H9 (cell line): ENCODE results near the gene ZNF248. TPM values are rescaled to one million over a fixed set of nuclear protein-coding genes. Genes with fewer than 3 reads are reported as not detected.

Source experiments
- DNase-seq: peaks from one replicate; pipeline ENCODE4 v3.0.0-alpha.2; 2017
- H2AFZ ChIP-seq: one replicate; pipeline ENCODE4 v1.6.1; 2013; ENCODE audit warnings: mild to moderate bottlenecking, low read length, control low read depth, moderate library complexity
- H2AK5ac ChIP-seq: 2 replicates; pipeline ENCODE4 v1.6.1; 2013; ENCODE audit warnings: low read length, control low read depth, mixed read lengths; ENCODE audit not compliant: insufficient read length
- H2BK120ac ChIP-seq: one replicate; pipeline ENCODE4 v1.6.1; 2013; ENCODE audit warnings: low read depth, mild to moderate bottlenecking, low read length, control low read depth, inconsistent platforms; ENCODE audit not compliant: poor library complexity, severe bottlenecking
- H2BK12ac ChIP-seq: 2 replicates; pipeline ENCODE4 v1.6.1; 2013; ENCODE audit warnings: low read length, control low read depth, mixed read lengths, low read depth; ENCODE audit not compliant: insufficient read length
- H2BK15ac ChIP-seq: 2 replicates; pipeline ENCODE4 v1.6.1; 2013; ENCODE audit warnings: low read depth, low read length, control low read depth
- H2BK20ac ChIP-seq: one replicate; pipeline ENCODE4 v1.6.1; 2013; ENCODE audit warnings: low read depth, mild to moderate bottlenecking, low read length, control low read depth, inconsistent platforms; ENCODE audit not compliant: poor library complexity, severe bottlenecking
- H2BK5ac ChIP-seq: 2 replicates; pipeline ENCODE4 v1.6.1; 2013; ENCODE audit warnings: low read length, control low read depth, mixed read lengths; ENCODE audit not compliant: insufficient read length
- H3K14ac ChIP-seq: 2 replicates; pipeline ENCODE4 v1.6.1; 2013; ENCODE audit warnings: low read length, control low read depth; ENCODE audit not compliant: insufficient read depth
- H3K18ac ChIP-seq: 2 replicates; pipeline ENCODE4 v1.6.1; 2013; ENCODE audit warnings: low read depth, mild to moderate bottlenecking, mixed read lengths, low read length, control low read depth; ENCODE audit not compliant: insufficient read length
- H3K23ac ChIP-seq: 2 replicates; pipeline ENCODE4 v1.6.1; 2013; ENCODE audit warnings: low read length, control low read depth, mixed read lengths, low read depth; ENCODE audit not compliant: insufficient read length
- H3K23me2 ChIP-seq: 2 replicates; pipeline ENCODE4 v1.6.1; 2013; ENCODE audit warnings: low read depth, mild to moderate bottlenecking, mixed read lengths, low read length, control low read depth; ENCODE audit not compliant: insufficient read length, poor library complexity, severe bottlenecking
- H3K27ac ChIP-seq: 2 replicates; pipeline ENCODE4 v1.5.1; 2013; ENCODE audit warnings: low read length, control low read depth, mixed read lengths, low read depth; ENCODE audit not compliant: insufficient read length
- H3K27me3 ChIP-seq: 2 replicates; pipeline ENCODE4 v1.6.1; 2013; ENCODE audit warnings: low read length, control low read depth, inconsistent platforms; ENCODE audit not compliant: insufficient read depth
- H3K4ac ChIP-seq: 2 replicates; pipeline ENCODE4 v1.6.1; 2013; ENCODE audit warnings: low read depth, mild to moderate bottlenecking, control low read depth, inconsistent platforms, low read length, moderate library complexity
- H3K4me1 ChIP-seq: 2 replicates; pipeline ENCODE4 v1.6.1; 2013; ENCODE audit warnings: low read length, control low read depth, inconsistent platforms; ENCODE audit not compliant: insufficient read depth
- H3K4me2 ChIP-seq: 2 replicates; pipeline ENCODE4 v1.6.1; 2013; ENCODE audit warnings: low read length, control low read depth, mixed read lengths; ENCODE audit not compliant: insufficient read length, insufficient read depth
- H3K56ac ChIP-seq: 2 replicates; pipeline ENCODE4 v1.6.1; 2013; ENCODE audit warnings: low read depth, mild to moderate bottlenecking, mixed read lengths, low read length, control low read depth; ENCODE audit not compliant: insufficient read length
- H3K79me1 ChIP-seq: 2 replicates; pipeline ENCODE4 v1.6.1; 2013; ENCODE audit warnings: low read depth, mild to moderate bottlenecking, moderate library complexity, low read length, control low read depth, inconsistent platforms; ENCODE audit not compliant: insufficient read depth, poor library complexity, severe bottlenecking
- H3K79me2 ChIP-seq: 2 replicates; pipeline ENCODE4 v1.6.1; 2013; ENCODE audit warnings: low read length, control low read depth, inconsistent platforms; ENCODE audit not compliant: insufficient read depth
- H3K9ac ChIP-seq: 2 replicates; pipeline ENCODE4 v1.6.1; 2013; ENCODE audit warnings: low read length, control low read depth, mixed read lengths; ENCODE audit not compliant: insufficient read length; ENCODE audit errors: extremely low read depth
- H3K9me3 ChIP-seq: one replicate; pipeline ENCODE4 v1.6.1; 2013; ENCODE audit warnings: low read depth, low read length, inconsistent platforms; ENCODE audit not compliant: control insufficient read depth
- H3T11ph ChIP-seq: one replicate; pipeline ENCODE4 v1.6.1; 2013; ENCODE audit warnings: mild to moderate bottlenecking, low read length, control low read depth, inconsistent platforms
- H4K20me1 ChIP-seq: one replicate; pipeline ENCODE4 v1.6.1; 2013; ENCODE audit not compliant: control insufficient read depth, insufficient read length, insufficient read depth
- H4K5ac ChIP-seq: 2 replicates; pipeline ENCODE4 v1.6.1; 2013; ENCODE audit warnings: low read depth, mild to moderate bottlenecking, mixed read lengths, low read length, control low read depth; ENCODE audit not compliant: insufficient read length
- H4K8ac ChIP-seq: replicated peaks from 2 replicates; pipeline ENCODE4 v1.6.1; 2013; ENCODE audit warnings: low read length, control low read depth, mixed read lengths, low read depth; ENCODE audit not compliant: insufficient read length
- H4K91ac ChIP-seq: 2 replicates; pipeline ENCODE4 v1.6.1; 2013; ENCODE audit warnings: low read depth, mild to moderate bottlenecking, moderate library complexity, mixed read lengths, low read length, control low read depth; ENCODE audit not compliant: insufficient read length
- H3K27ac Mint-ChIP-seq, 3 experiments: 2 replicates in 2 of 3; 3 replicates in 1 of 3; pipeline ENCODE4 v1.8.0; 2020 to 2021; ENCODE audit warnings: mixed read lengths in 3 of 3, mild to moderate bottlenecking in 1 of 3, moderate library complexity in 1 of 3
- H3K27me3 Mint-ChIP-seq: 2 replicates; pipeline ENCODE4 v1.8.0; 2021; ENCODE audit warnings: low read depth, mild to moderate bottlenecking, moderate library complexity, mixed read lengths
- H3K36me3 Mint-ChIP-seq, 3 experiments: 2 replicates in 2 of 3; 3 replicates in 1 of 3; pipeline ENCODE4 v1.8.0; 2020 to 2021; ENCODE audit warnings: low read depth in 3 of 3, mixed read lengths in 3 of 3; ENCODE audit not compliant: insufficient read depth in 1 of 3
- H3K4me1 Mint-ChIP-seq, 2 experiments: 2 replicates each; pipeline ENCODE4 v1.8.0; 2020; ENCODE audit warnings: mixed read lengths in 2 of 2
- H3K4me3 Mint-ChIP-seq, 2 experiments: 2 replicates in 1 of 2; 3 replicates in 1 of 2; pipeline ENCODE4 v1.8.0; 2020 to 2021; ENCODE audit warnings: mild to moderate bottlenecking in 2 of 2, mixed read lengths in 2 of 2, moderate library complexity in 1 of 2
- H3K9me3 Mint-ChIP-seq, 2 experiments: 2 replicates in 1 of 2; 3 replicates in 1 of 2; pipeline ENCODE4 v1.8.0; 2020; ENCODE audit warnings: mild to moderate bottlenecking in 2 of 2, mixed read lengths in 2 of 2, moderate library complexity in 1 of 2
- WGBS: extraction: QIAGEN DNeasy Blood & Tissue Kit; methylation state at CpG from one replicate; pipeline ENCODE4 v1.1.7; 2013; ENCODE audit warnings: missing lambda C conversion rate, low lambda C conversion rate, mixed read lengths; ENCODE audit not compliant: insufficient read length; ENCODE audit errors: extremely low coverage; 5-methylcytosine and 5-hydroxymethylcytosine counted together
- total RNA-seq: library from RNA; stranded (reverse); gene quantifications from 2 replicates; pipeline ENCODE4 v1.2.1, GENCODE V29; 2021
- TF ChIP-seq, protein P1 (sequence below): fragments of 200-600 bp; sonication (generic); conservative IDR thresholded peaks from 3 replicates; pipeline ENCODE4 v1.8.0; 2021; ENCODE audit warnings: antibody characterized with exemption, mild to moderate bottlenecking

Gene ZNF248
- total RNA-seq, 1 experiment from 2014 or later: 5.4 TPM

DNA sequence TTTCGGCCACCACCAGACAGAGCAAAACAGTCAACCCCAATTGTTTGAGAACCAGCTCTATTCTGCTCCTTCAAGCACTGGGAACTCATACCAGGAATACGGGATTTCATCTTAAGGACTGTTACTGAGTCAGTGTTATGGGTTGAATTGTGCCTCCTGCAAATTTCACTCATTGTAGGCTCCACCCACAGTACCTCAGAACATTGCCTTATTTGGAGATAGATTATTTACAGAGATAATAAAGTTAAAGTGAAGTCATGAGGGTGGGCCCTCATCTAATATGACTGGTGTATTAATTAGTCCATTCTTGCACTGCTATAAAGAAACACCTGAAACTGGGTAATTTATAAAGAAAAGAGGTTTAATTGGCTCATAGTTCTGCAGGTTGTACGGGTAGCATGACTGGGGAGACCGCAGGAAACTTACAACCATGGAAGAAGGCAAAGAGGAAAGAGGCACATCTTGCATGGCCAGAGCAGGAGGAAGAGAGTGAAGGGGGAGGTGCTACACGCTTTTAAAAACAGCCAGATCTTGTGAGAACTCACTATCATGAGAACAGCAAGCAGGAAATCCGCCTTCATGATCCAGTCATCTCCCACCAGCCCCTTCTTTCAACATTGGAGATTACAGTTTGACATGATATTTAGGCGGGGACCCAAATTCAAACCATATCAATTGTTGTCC is 14.3 kb upstream of the ZNF248 start:
- H4K5ac ChIP-seq: no peak overlapping the region
- no peak overlapping the region for H3K23ac ChIP-seq
- H2AFZ ChIP-seq: no peak overlapping the region
- DNase-seq: no peak
- Mint-ChIP-seq H3K36me3 (peaks cover 2 to 7% (median 7%) of the 10 kb centered on the region in 3 experiments; a peak in 3 of 7 replicates), H3K9me3 (peaks cover 81 to 83% of the 10 kb centered on the region in 2 experiments), H3K4me3 (no peak overlapping the region), H3K27me3 (no peaks in the 10 kb centered on the region), H3K27ac (no peak overlapping the region), H3K4me1 (no peaks in the 10 kb centered on the region)
- no peak overlapping the region for H4K91ac ChIP-seq
- H3K27ac ChIP-seq: no peak overlapping the region
- no peak overlapping the region for H4K8ac ChIP-seq
- H3T11ph ChIP-seq: no peak overlapping the region
- TF ChIP-seq, protein P1, sequence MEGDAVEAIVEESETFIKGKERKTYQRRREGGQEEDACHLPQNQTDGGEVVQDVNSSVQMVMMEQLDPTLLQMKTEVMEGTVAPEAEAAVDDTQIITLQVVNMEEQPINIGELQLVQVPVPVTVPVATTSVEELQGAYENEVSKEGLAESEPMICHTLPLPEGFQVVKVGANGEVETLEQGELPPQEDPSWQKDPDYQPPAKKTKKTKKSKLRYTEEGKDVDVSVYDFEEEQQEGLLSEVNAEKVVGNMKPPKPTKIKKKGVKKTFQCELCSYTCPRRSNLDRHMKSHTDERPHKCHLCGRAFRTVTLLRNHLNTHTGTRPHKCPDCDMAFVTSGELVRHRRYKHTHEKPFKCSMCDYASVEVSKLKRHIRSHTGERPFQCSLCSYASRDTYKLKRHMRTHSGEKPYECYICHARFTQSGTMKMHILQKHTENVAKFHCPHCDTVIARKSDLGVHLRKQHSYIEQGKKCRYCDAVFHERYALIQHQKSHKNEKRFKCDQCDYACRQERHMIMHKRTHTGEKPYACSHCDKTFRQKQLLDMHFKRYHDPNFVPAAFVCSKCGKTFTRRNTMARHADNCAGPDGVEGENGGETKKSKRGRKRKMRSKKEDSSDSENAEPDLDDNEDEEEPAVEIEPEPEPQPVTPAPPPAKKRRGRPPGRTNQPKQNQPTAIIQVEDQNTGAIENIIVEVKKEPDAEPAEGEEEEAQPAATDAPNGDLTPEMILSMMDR: no peak
- H3K4ac ChIP-seq: no peak overlapping the region
- H3K79me1 ChIP-seq: no peaks in the 10 kb centered on the region
- H2BK120ac ChIP-seq: no peak overlapping the region
- H3K79me2 ChIP-seq: no peaks in the 10 kb centered on the region
- no peaks in the 10 kb centered on the region for H3K27me3 ChIP-seq
- H3K9me3 ChIP-seq: peaks cover 27% of the 10 kb centered on the region
- no peaks in the 10 kb centered on the region for H4K20me1 ChIP-seq
- H2BK12ac ChIP-seq: no peak overlapping the region
- no peak overlapping the region for H2BK5ac ChIP-seq
- no peaks in the 10 kb centered on the region for H3K4me1 ChIP-seq
- H2BK20ac ChIP-seq: no peak overlapping the region
- no peak overlapping the region for H3K14ac ChIP-seq
- no CpG with 5 or more reads among the region's 7 CpGs for WGBS
- no peak overlapping the region for H3K4me2 ChIP-seq
- H2BK15ac ChIP-seq: no peak overlapping the region
- H2AK5ac ChIP-seq: no peak overlapping the region
- H3K18ac ChIP-seq: no peak overlapping the region
- H3K23me2 ChIP-seq: no peaks in the 10 kb centered on the region
- H3K56ac ChIP-seq: no peak overlapping the region
- H3K9ac ChIP-seq: no peak overlapping the region
